Peyer's patch (tissue), 4 donors: Measurements from ENCODE around the gene SLC9A3. TPM values are rescaled to one million over a fixed set of nuclear protein-coding genes. Genes with fewer than 3 reads are reported as not detected.
"Not testable (repeated sequence)": the region's sequence is repeated elsewhere in the genome, so short reads cannot be mapped to it uniquely, and the experiment has no call there.

Source experiments
- DNase-seq, 3 donors: peaks; one replicate each; pipeline ENCODE4 v3.0.0-alpha.2; 2017 to 2019
- H3K27ac ChIP-seq, 4 donors: fragments of 200-600 bp; sonication (generic); one replicate each; pipeline ENCODE4 v1.5.1; 2016 to 2019
- H3K27me3 ChIP-seq, 2 donors: fragments of 200-600 bp; sonication (generic); one replicate each; pipeline ENCODE4 v1.5.1; 2019
- H3K36me3 ChIP-seq, 3 donors: fragments of 200-600 bp; sonication (generic); one replicate each; pipeline ENCODE4 v1.5.1; 2016 to 2019
- H3K4me1 ChIP-seq, 4 donors: fragments of 200-600 bp; sonication (generic); one replicate each; pipeline ENCODE4 v1.5.1; 2016 to 2019
- H3K4me3 ChIP-seq, 4 donors: fragments of 200-600 bp; sonication (generic); 1 replicate in 3 of 4; 2 replicates in 1 of 4; pipeline ENCODE4 v1.5.1; 2016 to 2019; ENCODE audit warnings: mild to moderate bottlenecking in 1 of 4
- H3K9me3 ChIP-seq, 4 donors: fragments of 200-600 bp; sonication (generic); one replicate each; pipeline ENCODE4 v1.5.1; 2016 to 2019; ENCODE audit warnings: mild to moderate bottlenecking in 1 of 4
- CTCF ChIP-seq, 6 experiments: fragments of 450-650 bp in 4 of 6; fragments of 200-600 bp in 2 of 6; sonication (generic) in 1 of 6; IDR thresholded peaks; one replicate each; pipeline ENCODE4 v1.5.1; 2017 to 2019; ENCODE audit warnings: antibody characterized with exemption in 6 of 6, mild to moderate bottlenecking in 3 of 6, moderate library complexity in 1 of 6
- POLR2A ChIP-seq, 2 donors: fragments of 450-650 bp; IDR thresholded peaks; one replicate each; pipeline ENCODE4 v1.5.1; 2017; ENCODE audit warnings: antibody characterized with exemption in 2 of 2, mild to moderate bottlenecking in 2 of 2, moderate library complexity in 2 of 2
- total RNA-seq, 4 donors: library from RNA; depleted of rRNA; stranded (reverse); fragments of >200 nt; gene quantifications; one replicate each; pipeline ENCODE4 v1.1.0, GENCODE V29; 2016

Gene SLC9A3
- total RNA-seq, 4 donors from 2014 or later: 16.5 to 320 (median 283) TPM

- no peak for TF ChIP-seq CTCF (IDR thresholded peaks at IDR 0.05)
- no peak for TF ChIP-seq POLR2A (IDR thresholded peaks at IDR 0.05)
- H3K4me1 ChIP-seq: peaks cover 0 to 13% (median 0%) of the 10 kb centered on the region in 4 donors
- H3K27me3 ChIP-seq: no peaks in the 10 kb centered on the region
- H3K4me3 ChIP-seq: no peak overlapping the region
- no peaks in the 10 kb centered on the region for H3K36me3 ChIP-seq
- no peak overlapping the region for H3K27ac ChIP-seq
- no peaks in the 10 kb centered on the region for H3K9me3 ChIP-seq
- no peak for DNase-seq
Measured at GRCh38 chr5:558871-559503, 34.7 kb upstream of the SLC9A3 start.

- Histone ChIP-seq H3K9me3 (no peaks in the 10 kb centered on the region), H3K4me3 (no peak overlapping the region), H3K4me1 (peaks cover 0 to 13% (median 0%) of the 10 kb centered on the region in 4 donors), H3K27ac (no peak overlapping the region), H3K27me3 (no peaks in the 10 kb centered on the region), H3K36me3 (no peaks in the 10 kb centered on the region)
- peak in 1 of 3 donors; percentile 34 for DNase-seq
- TF ChIP-seq CTCF (IDR thresholded peaks at IDR 0.05): no peak
- TF ChIP-seq POLR2A (IDR thresholded peaks at IDR 0.05): no peak
Measured at GRCh38 chr5:558326-558725, 34.1 kb upstream of the SLC9A3 start.

- DNase-seq: peak in 1 of 3 donors; percentile 15
- H3K4me3 ChIP-seq: not testable (repeated sequence)
Measured at GRCh38 chr5:557917-558316, 33.7 kb upstream of the SLC9A3 start.

GRCh38 chr5:556909-557441 lies 32.7 kb upstream of the SLC9A3 start:
- peak in 2 of 3 donors; percentile 43 to 46 for DNase-seq
- peaks cover 0 to 13% (median 0%) of the 10 kb centered on the region in 4 donors for H3K4me1 ChIP-seq
- TF ChIP-seq POLR2A (IDR thresholded peaks at IDR 0.05) (no peak), CTCF (IDR thresholded peaks at IDR 0.05) (no peak)
- H3K27me3 ChIP-seq: no peaks in the 10 kb centered on the region
- H3K9me3 ChIP-seq: no peaks in the 10 kb centered on the region
- H3K27ac ChIP-seq: no peak overlapping the region
- no peaks in the 10 kb centered on the region for H3K36me3 ChIP-seq
- no peak overlapping the region for H3K4me3 ChIP-seq

More at GRCh38 chr5:557917-558316, 33.7 kb upstream of the SLC9A3 start:
- H3K9me3 ChIP-seq, H3K27me3 ChIP-seq, H3K27ac ChIP-seq, H3K36me3 ChIP-seq: not testable (repeated sequence)
- peaks cover 0 to 13% (median 0%) of the 10 kb centered on the region in 4 donors for H3K4me1 ChIP-seq

GRCh38 chr5:555058-555623 lies 30.9 kb upstream of the SLC9A3 start:
- Histone ChIP-seq H3K27ac (no peak overlapping the region), H3K9me3 (no peaks in the 10 kb centered on the region), H3K27me3 (no peaks in the 10 kb centered on the region), H3K4me1 (peaks cover 0 to 13% (median 0%) of the 10 kb centered on the region in 4 donors), H3K4me3 (no peak overlapping the region), H3K36me3 (no peaks in the 10 kb centered on the region)
- no peak for TF ChIP-seq CTCF (IDR thresholded peaks at IDR 0.05)
- no peak for TF ChIP-seq POLR2A (IDR thresholded peaks at IDR 0.05)
- peak in 2 of 3 donors; percentile 42 to 44 for DNase-seq

- no peak overlapping the region for H3K4me3 ChIP-seq
- H3K4me1 ChIP-seq: peaks cover 0 to 13% (median 0%) of the 10 kb centered on the region in 4 donors
- DNase-seq: no peak
- no peaks in the 10 kb centered on the region for H3K27me3 ChIP-seq
- no peaks in the 10 kb centered on the region for H3K9me3 ChIP-seq
- no peak overlapping the region for H3K27ac ChIP-seq
- no peaks in the 10 kb centered on the region for H3K36me3 ChIP-seq
- TF ChIP-seq CTCF (IDR thresholded peaks at IDR 0.05): no peak
- no peak for TF ChIP-seq POLR2A (IDR thresholded peaks at IDR 0.05)
Measured at GRCh38 chr5:554284-554988, 30.2 kb upstream of the SLC9A3 start.
